Body of pancreas (tissue), 4 donors: ENCODE data around the gene DDR2. TPM values are rescaled to one million over a fixed set of nuclear protein-coding genes. Genes with fewer than 3 reads are reported as not detected.
A peak's percentile ranks its signal among the peaks of the same experiment; 100 is the strongest.

Experiments used
- ATAC-seq: fragments of 150-250 bp; one replicate; pipeline ENCODE4 v1.9.1; 2016
- DNase-seq, 4 donors: peaks; one replicate each; pipeline ENCODE4 v3.0.0-alpha.2; 2019
- H3K27ac ChIP-seq, 4 donors: fragments of 200-600 bp; sonication (generic); 1 replicate in 3 of 4; 2 replicates in 1 of 4; pipeline versions ENCODE4 v1.5.1 to v1.6.1; 2016 to 2019; ENCODE audit warnings: mild to moderate bottlenecking in 1 of 4, mixed read lengths in 1 of 4, moderate library complexity in 1 of 4
- H3K27me3 ChIP-seq, 2 donors: fragments of 200-600 bp; sonication (generic); one replicate each; pipeline ENCODE4 v1.6.0; 2016; ENCODE audit warnings: mild to moderate bottlenecking in 1 of 2
- H3K36me3 ChIP-seq, 2 donors: fragments of 200-600 bp; sonication (generic); replicated peaks in 1 of 2; 2 replicates each; pipeline ENCODE4 v1.5.1; 2016; ENCODE audit warnings: low read depth in 2 of 2; ENCODE audit not compliant: insufficient read depth in 1 of 2
- H3K4me1 ChIP-seq: fragments of 200-600 bp; sonication (generic); one replicate; pipeline ENCODE4 v1.6.0; 2016
- H3K4me3 ChIP-seq, 2 donors: fragments of 200-600 bp; sonication (generic); 1 replicate in 1 of 2; 2 replicates in 1 of 2; pipeline ENCODE4 v1.5.1; 2016 to 2019
- H3K9me3 ChIP-seq, 3 donors: fragments of 200-600 bp; sonication (generic); 1 replicate in 2 of 3; 2 replicates in 1 of 3; pipeline ENCODE4 v1.5.1; 2016
- POLR2A ChIP-seq, 3 donors: fragments of 450-650 bp; IDR thresholded peaks; one replicate each; pipeline ENCODE4 v1.6.1; 2016; ENCODE audit warnings: antibody characterized with exemption in 3 of 3, mild to moderate bottlenecking in 2 of 3
- WGBS, 2 donors: methylation state at CpG; one replicate each; pipeline ENCODE4 v1.1.5; 2017; 5-methylcytosine and 5-hydroxymethylcytosine counted together
- intact Hi-C: fragments of 100-400 bp; cut with DNase I; formaldehyde crosslinking; loops from one replicate; pipeline ENCODE4 v1.15.1; 2023
- total RNA-seq, 2 donors: library from RNA; depleted of rRNA; stranded (reverse); fragments of >200 nt; gene quantifications; one replicate each; pipeline ENCODE4 v1.1.0, GENCODE V29; 2016
- TF ChIP-seq, protein P1 (sequence below), 7 experiments: fragments of 450-650 bp in 4 of 7; fragments of 200-600 bp in 3 of 7; sonication (generic) in 3 of 7; IDR thresholded peaks; one replicate each; pipeline ENCODE4 v1.5.1; 2016 to 2019; ENCODE audit warnings: antibody characterized with exemption in 7 of 7

The DDR2 gene
- total RNA-seq, 2 donors from 2014 or later, result 7.8 to 20.8 TPM

DNA sequence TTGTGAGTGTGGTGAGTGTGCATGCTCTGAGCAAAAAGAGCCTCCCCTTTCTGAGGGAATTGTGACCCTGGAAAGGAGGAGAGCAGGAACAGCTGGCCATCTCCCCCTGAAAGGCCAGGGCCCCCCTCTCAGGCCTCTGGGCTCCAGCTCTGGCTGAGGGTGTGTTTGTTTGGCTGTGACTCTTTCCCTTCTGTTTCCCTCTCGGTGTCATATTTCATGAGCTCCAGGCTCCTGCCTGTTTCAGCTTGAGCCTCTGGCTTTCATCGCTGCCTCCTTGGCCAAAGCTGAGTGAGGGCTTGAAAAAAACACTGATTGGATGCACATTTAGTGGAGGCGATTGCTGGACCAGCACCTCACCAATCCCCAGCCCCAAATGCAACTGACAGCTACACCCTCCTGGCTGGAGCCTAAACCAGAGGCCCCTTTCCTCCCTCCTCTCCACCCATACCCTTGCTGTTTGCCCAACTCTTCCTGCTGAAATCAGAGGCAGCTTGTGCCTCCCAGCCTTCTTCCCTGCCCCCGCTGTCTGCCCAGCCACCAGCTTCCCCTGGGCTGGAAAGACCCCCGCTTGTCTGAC is 64.1 kb downstream of the DDR2 start:
- peak; percentile 33 to 67 (median 62) for DNase-seq
- Histone ChIP-seq H3K27ac (peak overlapping the region in 2 of 4 donors; percentile 16 to 35), H3K4me3 (no peak overlapping the region), H3K36me3 (no peaks in the 10 kb centered on the region), H3K27me3 (no peaks in the 10 kb centered on the region), H3K4me1 (peaks cover 10% of the 10 kb centered on the region), H3K9me3 (no peaks in the 10 kb centered on the region)
- 28 to 35% methylated on average over 5 of the region's 5 CpGs for WGBS, 2 donors
- intact Hi-C loops, result no loop called here
- TF ChIP-seq, protein P1, sequence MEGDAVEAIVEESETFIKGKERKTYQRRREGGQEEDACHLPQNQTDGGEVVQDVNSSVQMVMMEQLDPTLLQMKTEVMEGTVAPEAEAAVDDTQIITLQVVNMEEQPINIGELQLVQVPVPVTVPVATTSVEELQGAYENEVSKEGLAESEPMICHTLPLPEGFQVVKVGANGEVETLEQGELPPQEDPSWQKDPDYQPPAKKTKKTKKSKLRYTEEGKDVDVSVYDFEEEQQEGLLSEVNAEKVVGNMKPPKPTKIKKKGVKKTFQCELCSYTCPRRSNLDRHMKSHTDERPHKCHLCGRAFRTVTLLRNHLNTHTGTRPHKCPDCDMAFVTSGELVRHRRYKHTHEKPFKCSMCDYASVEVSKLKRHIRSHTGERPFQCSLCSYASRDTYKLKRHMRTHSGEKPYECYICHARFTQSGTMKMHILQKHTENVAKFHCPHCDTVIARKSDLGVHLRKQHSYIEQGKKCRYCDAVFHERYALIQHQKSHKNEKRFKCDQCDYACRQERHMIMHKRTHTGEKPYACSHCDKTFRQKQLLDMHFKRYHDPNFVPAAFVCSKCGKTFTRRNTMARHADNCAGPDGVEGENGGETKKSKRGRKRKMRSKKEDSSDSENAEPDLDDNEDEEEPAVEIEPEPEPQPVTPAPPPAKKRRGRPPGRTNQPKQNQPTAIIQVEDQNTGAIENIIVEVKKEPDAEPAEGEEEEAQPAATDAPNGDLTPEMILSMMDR (IDR thresholded peaks at IDR 0.05), result no peak
- no peak for TF ChIP-seq POLR2A (IDR thresholded peaks at IDR 0.05)
- ATAC-seq, result peak; percentile 92

DNA sequence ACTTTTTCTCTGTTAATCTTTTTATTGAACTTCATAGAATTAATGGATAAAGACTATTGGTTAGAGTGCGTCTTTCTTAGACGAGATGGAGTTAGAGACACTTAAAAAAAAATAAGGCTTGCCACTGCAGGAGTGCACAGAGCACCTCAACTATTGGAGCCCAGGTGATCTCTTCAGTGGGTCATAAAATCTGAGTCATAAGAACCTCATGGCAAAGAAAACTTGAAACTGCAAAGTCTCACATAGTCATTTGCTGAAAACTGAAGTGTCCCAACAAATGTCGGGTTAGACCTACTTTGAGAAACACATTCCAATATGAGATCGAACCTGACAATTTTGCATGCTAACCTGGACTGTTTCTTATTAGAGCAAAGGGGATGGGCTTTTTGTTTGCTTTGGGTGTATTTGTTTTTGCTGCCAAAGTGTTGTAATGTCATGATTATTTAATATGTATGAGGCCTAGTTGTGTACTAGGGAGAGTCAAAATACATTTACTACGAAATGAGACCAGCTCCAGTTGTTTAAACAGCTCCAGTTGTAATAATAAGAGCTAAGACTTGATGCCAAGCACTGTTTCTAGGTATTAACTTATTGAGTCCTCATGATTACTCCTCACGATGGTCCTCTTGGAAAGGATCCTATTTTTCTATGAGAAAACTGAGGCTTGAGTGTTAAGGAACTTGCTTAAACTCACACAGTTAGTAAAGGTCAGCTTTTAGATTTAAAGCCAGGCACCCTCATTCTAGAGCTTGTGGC is 65.1 kb downstream of the DDR2 start:
- WGBS, 2 donors, result 77 to 83% methylated on average over 6 of the region's 6 CpGs
- TF ChIP-seq, protein P1 (IDR thresholded peaks at IDR 0.05), result no peak
- TF ChIP-seq POLR2A (IDR thresholded peaks at IDR 0.05), result no peak
- no peaks in the 10 kb centered on the region for H3K27me3 ChIP-seq
- no peak overlapping the region for H3K27ac ChIP-seq
- H3K36me3 ChIP-seq, result no peaks in the 10 kb centered on the region
- no peak for ATAC-seq
- no peak for DNase-seq
- intact Hi-C loops, result no loop called here
- no peak overlapping the region for H3K4me3 ChIP-seq
- H3K4me1 ChIP-seq, result peaks cover 10% of the 10 kb centered on the region
- H3K9me3 ChIP-seq, result no peaks in the 10 kb centered on the region

DNA sequence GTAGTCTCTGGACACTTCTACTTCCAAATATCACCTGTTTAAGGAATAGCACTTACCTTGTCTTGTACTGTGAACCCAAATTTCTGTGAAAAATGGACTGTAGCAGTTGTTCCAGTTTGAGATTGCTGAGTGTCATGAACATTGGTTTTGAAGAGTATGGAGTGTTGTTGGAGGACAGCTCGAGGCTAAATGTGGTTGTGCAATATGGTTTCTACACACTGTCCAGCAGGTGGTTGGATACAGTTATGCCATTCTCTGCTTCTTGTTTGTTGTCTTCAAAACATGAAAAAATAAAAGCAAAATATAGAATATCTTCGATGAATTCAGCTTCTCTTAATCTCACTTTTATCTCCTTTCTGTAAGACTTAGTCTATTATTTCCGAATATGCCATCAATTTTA is 67.1 kb downstream of the DDR2 start:
- Histone ChIP-seq H3K36me3 (no peaks in the 10 kb centered on the region), H3K4me1 (peaks cover 10% of the 10 kb centered on the region), H3K4me3 (no peak overlapping the region), H3K9me3 (no peaks in the 10 kb centered on the region), H3K27ac (no peak overlapping the region), H3K27me3 (no peaks in the 10 kb centered on the region)
- intact Hi-C loops, result no loop called here
- TF ChIP-seq, protein P1 (IDR thresholded peaks at IDR 0.05), result no peak
- no peak for TF ChIP-seq POLR2A (IDR thresholded peaks at IDR 0.05)
- 82 to 85% methylated on average over 3 of the region's 3 CpGs for WGBS, 2 donors
- ATAC-seq, result no peak
- DNase-seq, result no peak

DNA sequence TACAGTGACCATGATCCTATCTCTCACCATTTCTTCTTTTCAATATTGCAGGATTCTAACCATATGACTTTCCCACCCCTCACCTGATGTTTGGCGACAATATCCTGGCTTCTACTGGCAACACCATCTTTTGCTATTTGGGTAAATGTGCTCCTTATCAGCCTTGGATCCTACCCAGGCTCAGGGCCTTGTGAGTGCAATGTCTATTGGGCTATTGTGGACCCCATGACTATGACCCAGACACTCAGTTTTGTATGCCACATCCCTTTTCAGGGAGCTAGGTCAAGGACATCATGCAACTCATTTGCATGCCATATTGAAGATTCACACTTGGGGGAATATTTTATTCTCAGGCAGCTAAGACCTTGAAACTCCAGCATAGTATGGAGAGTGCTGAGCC is 67.9 kb downstream of the DDR2 start:
- intact Hi-C loops, result no loop called here
- DNase-seq (no peak), ATAC-seq (no peak)
- Histone ChIP-seq H3K4me3 (no peak overlapping the region), H3K27me3 (no peaks in the 10 kb centered on the region), H3K9me3 (no peaks in the 10 kb centered on the region), H3K4me1 (peaks cover 10% of the 10 kb centered on the region), H3K36me3 (no peaks in the 10 kb centered on the region), H3K27ac (no peak overlapping the region)
- TF ChIP-seq POLR2A (IDR thresholded peaks at IDR 0.05), result no peak
- TF ChIP-seq, protein P1 (IDR thresholded peaks at IDR 0.05), result no peak
- 96 to 100% methylated on average over 1 of the region's 1 CpG for WGBS, 2 donors
